Dermis microvascular lymphatic vessel endothelial cell (primary cell): ENCODE measurements around the gene RPL12. TPM values are rescaled to one million over a fixed set of nuclear protein-coding genes. Genes with fewer than 3 reads are reported as not detected.
A peak's percentile ranks its signal among the peaks of the same experiment; 100 is the strongest.
"Not testable (repeated sequence)": the region's sequence is repeated elsewhere in the genome, so short reads cannot be mapped to it uniquely, and the experiment has no call there.

ENCODE experiments used
- DNase-seq, 2 donors: peaks; one replicate each; pipeline versions ENCODE4 v3.0.0 to v3.0.0-alpha.2; 2010; ENCODE audit warnings: low read depth in 2 of 2
- total RNA-seq: library from RNA; depleted of rRNA; stranded (reverse); fragments of >200 nt; gene quantifications from 2 replicates; pipeline ENCODE4 v1.2.1, GENCODE V29; 2014

The RPL12 gene
- total RNA-seq, 1 donor from 2014 or later = 1,203 TPM

DNA sequence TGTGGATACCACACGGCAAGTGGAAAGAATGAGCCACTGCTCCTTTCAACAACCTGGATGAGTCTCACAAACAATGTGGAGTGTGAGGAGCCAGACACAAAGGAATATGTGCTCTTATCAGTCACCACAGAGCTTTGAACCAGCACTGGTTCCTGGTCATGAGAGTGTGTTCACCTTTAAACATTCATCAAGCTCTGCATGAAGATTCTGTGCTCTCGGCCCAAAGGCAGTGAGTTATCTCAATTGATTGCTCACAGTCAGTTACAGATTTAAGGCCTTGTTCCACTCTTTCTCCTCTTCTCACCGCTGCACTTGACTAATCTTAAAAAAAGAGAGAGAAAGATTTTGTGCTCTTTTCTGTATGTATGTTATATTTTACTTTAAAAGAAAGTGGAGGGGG lies 19.5 kb upstream of the RPL12 start:
- DNase-seq = no peak

GRCh38 chr9:127467621-127468020 lies 16.4 kb upstream of the RPL12 start:
- no peak for DNase-seq

- DNase-seq = not testable (repeated sequence)
Observed at GRCh38 chr9:127466407-127466917, 15.3 kb upstream of the RPL12 start.

DNA sequence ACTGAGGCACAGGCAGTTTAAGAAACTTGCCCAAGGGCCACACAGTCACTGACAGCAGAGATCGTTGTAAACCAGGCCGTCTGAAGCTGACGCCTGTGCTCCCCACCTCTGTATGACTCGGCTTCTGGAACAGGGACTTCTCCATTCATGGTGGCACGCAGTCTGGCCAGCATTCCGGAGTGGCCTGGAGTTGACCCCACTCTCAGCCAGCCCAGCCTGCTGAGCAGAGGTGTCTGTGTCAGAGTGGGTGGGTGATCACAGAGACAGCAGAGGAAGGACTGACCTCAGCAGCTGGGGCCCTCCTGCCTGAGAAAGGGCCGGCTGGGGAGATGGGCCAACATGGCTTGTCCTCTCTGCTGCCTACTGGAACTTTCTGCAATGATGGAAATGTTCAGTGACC lies 12.7 kb upstream of the RPL12 start:
- DNase-seq = no peak

DNA sequence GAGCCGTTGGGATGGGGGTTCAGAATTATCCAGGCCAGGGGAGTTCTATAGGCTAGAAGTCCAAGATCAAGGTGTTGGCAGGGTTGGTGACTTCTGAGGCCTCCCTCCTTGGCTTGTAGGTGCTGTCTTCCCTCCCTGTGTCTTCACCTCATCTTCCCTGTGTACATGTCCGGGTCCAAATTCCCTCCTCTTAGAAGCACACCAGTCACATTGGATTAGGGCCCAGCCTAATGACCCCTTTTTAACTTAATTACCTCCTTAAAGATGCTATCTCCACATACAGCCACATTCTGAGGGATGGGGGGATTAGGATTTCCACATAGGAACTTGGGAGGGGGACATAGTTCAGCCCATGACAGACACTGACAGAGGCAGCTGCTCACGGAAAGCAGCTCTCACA lies 12.2 kb upstream of the RPL12 start:
- no peak for DNase-seq

DNA sequence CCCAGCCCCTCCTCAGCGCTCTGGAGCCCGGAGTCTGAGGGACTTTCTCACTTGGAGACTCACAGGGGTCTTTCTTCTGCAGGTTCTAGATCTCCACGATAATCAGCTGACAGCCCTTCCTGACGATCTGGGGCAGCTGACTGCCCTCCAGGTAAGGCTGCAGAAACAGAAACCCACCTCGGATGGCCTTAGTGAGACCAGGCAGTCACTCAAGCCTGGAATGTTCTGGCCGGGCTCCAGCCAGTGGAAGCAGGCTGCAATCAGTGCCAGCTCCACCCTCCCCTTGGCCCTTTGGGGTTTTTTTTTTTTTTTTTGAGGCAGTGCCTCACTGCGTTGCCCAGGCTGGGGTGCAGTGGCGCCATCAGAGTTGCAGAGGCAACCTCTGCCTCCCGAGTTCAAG lies 7.7 kb upstream of the RPL12 start:
- DNase-seq = no peak

DNA sequence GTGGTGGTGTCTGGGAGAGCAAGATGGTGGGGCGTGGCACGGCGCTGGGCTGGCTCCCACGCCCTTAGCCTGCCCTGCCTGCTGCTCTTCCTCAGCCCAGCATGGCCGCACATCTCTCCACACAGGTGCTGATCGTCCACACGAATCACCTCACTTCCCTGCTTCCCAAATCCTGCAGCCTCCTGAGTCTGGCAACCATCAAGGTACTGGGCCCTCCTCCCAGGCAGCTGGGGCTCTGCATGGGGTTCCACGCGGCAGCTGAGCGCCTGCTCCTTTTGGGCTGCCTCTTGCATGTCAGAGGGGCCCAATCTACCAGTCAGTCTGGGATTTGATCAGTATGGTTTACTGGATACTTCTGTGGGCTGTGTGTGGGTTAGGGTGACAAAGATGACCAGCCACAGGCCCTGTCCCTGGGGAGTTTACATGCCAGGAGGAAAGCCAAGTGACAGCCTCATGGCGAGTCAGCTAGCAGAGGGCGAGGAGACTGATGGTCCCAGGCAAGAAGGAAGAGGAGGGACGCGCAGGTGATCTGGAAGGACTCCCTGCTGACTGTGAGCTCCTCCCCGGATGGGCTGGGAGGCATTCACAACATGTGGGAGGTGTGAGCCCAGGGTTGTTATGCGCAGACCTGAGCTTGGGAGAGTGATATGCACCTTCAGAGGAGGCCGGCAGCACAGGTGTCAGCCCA lies 6.1 kb upstream of the RPL12 start:
- DNase-seq = no peak

- peak in 1 of 2 donors; percentile 24 for DNase-seq
Observed at GRCh38 chr9:127455324-127455992, 4.3 kb upstream of the RPL12 start.

DNA sequence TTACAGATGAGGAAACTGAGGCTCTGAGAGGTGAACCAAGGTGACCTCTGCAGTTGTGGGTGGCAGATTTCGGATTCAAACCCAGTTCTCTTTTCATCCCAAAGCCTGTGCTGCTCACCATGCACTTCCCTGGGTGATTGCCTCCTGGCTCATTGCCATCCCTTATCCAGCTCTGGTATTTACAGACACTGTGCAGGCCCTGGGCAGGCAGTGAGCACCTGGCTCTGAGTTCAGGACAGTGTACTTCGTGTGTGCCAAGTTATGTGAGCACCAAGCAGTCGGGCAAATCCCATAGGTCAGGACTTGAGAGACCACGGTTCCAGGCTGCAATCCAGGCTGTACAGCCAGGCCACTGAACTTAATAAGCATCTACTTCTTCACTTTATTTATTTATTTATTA lies 1.5 kb upstream of the RPL12 start:
- DNase-seq = no peak

DNA sequence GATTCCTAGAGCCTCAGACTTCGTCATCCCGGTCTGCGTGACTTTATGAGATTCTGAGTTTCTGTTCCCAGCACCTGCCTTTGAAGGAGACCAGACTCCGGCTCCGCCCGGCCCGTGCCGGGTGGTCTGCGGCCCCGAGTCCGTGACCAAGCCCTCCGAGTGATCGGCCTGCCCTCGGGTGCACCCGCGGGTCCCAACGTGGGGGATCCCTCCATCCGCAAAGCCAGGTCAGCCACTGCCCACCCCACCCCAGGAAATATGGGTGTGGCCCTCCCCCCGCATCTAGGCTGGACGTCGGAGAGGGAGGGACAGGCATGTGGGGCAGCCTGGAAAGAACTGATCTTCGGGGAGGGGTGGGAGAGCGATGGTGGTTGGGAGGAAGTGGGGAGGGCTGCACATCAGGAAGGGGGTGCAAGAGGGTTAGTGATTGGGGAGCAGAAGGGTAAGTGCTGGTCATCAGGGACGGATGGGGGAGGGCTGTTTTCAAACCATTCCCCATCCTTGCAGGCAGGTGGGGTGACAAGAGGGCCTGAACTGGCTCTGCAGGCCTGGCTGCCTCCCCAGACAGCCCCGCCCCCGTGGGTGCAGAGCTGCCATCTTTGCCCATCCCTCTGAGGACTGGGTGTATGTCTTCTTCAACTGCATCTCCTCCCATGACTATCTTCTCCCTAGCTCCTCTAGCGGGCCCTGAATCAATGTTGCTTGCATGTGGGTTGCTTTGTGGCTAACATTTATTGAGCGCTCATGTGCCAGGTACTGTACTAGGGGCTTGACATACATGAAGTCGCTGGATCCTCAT lies 851 bp upstream of the RPL12 start:
- peak in 1 of 2 donors; percentile 45 for DNase-seq

DNA sequence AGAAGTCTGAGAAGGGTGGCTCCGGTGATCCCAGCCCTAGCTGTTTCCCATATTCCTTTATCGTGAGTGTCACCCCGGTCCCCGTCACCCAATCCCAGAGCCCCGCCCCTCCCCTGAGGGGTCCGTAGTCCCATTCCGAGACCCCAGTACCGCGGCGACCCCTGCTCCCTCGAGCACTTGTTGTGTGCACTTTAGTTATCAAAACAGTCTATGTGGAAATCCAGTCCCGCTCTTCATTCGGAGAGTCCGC lies 327 bp upstream of the RPL12 start:
- DNase-seq = no peak

DNA sequence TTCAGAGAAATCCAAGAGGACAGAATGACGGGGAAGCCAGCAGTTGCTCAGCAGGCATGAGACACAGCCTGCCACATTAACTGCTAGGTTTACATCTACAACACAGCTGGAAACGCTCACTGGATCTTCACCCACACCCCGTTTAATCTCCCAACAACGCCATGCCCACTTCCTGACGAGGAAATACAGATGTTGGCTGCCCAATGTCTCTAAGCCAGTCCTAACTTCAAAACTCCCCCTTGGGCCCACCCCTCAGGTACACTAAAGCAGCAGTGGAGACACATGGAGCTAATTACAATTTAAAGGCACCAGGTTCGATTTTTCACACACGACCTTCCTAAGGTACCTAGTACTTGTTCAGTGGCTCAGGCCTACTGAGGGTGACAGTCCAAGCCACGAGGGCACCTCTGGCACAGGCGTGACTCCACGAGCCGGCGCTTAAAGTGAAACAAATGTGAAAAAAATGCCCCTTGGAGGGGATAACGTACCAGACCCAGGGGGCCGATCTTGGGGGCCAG lies 904 bp downstream of the RPL12 start:
- DNase-seq = peak in 1 of 2 donors; percentile 19

GRCh38 chr9:127449332-127449966 lies 1.8 kb downstream of the RPL12 start:
- no peak for DNase-seq

DNA sequence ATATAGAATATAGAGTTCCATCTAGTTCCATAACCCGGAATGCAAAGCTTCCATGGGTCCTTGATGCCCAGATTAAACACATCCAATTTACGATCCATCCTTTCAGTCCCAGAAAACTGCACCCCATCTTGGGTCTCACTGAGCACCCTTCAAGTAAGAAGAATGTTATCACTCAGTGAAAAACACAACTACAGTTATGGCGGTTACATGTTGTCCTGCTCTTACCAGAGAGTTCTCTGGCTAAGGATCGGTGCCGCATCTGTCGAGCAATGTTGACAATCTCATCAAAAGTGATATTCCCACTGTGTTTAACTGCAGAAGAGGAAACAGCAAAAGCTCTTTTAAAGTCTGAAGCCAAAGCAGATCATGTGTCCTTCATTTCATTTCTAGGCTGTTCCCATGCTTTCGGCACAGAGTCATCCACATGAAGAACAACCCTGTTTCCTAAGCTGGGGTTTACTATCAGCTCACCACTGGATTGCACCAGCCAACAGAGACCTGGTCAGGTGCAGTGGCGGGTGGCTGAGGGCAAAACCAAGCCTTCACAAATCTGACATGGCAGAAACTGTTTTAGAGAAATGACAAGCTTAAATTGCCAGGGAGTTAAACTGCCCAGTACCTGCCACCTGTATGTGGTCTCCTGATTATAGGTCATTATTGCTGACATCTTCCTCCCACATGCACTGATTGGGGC lies 2.9 kb downstream of the RPL12 start:
- no peak for DNase-seq

GRCh38 chr9:127447416-127448111 lies 3.6 kb downstream of the RPL12 start:
- DNase-seq = no peak

DNA sequence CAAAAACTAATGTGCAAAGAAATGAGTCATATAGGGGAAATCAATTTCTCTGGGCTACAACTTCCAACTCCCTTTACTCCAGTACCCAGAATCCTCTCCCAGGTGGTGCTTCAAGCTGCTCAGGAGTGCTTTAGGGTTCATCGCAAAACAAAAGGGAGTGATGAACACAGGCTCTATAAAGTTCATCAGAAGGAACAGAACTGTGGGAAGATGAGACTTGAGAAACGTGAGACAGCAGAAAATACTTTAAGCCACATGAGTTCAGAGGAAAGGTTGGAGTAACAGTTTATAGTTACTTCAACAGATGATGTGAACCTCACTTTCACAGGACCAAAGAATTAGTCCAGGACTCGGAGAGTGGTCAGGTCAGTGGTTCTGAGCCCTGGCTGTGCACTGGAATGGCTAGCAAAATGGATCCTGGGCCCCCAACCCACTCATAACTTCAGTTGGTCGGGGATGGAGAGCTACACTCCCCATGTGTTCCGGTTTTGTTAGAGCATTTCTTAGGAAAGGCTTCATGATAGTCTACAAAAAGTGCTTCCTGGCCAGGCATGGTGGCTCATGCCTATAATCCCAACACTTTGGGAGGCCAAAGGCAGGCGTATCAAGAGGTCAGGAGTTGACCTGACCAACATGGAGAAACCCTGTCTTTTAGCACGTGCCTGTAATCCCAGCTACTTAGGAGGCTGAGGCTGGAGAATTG lies 4.3 kb downstream of the RPL12 start:
- DNase-seq = no peak

GRCh38 chr9:127445851-127446712 lies 5.1 kb downstream of the RPL12 start:
- DNase-seq = no peak

DNA sequence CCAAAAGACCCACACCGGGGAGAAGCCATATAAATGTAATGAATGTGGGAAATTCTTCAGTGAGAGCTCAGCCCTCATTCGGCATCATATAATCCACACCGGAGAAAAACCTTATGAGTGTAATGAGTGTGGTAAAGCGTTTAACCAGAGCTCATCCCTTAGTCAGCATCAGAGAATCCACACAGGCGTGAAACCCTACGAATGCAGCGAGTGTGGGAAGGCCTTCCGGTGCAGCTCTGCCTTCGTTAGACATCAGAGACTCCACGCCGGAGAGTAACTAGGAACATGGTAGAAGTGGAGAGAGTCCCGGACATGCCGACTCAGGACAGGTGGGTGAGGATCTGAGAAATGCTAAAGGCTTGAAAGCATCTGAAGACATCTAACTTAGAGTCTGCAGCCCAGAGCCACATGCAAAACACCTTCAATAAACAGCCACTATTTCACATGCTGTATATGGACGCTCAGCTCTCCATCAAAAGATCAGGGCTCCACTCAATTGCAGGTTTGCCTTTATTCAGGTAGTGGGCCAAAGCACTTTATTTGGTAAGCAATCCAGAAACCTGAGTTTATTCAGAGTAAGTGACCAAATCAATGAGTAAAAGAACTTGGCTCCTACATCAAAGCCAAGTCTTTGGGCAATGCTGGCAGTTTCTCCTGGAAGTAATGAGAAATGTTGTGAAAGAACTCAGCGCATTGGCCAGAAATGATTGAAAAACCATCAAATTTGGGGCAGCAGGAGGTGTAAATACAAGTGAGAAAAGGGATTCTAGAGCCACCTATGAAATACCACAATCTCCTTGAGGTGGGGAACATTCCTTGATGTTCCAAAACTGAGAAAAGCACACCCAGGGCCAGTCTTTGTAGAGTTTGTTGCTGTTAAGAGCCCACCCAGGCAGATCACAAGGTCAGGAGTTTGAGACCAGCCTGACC lies 6.0 kb downstream of the RPL12 start:
- DNase-seq = no peak
